HepG2 (cell line): ENCODE results near the gene TNP2. TPM values are rescaled to one million over a fixed set of nuclear protein-coding genes. Genes with fewer than 3 reads are reported as not detected.

Source experiments
- EP300 ChIP-seq, 3 experiments: sonication (generic) in 1 of 3; formaldehyde crosslinking in 1 of 3; IDR thresholded peaks; 2 replicates each; pipeline versions ENCODE4 v1.5.1 to v1.6.1; 2011 to 2020; ENCODE audit warnings: low read depth in 2 of 3, low read length in 2 of 3, borderline replicate concordance in 1 of 3, improper control_type of control experiment in 1 of 3, mild to moderate bottlenecking in 1 of 3, missing genetic modification reagents in 1 of 3, moderate library complexity in 1 of 3
- MTA3 ChIP-seq: sonication (generic); formaldehyde crosslinking; IDR thresholded peaks from 2 replicates; pipeline ENCODE4 v1.4.0; 2020; ENCODE audit warnings: missing genetic modification reagents
- MTF2 ChIP-seq: sonication (generic); formaldehyde crosslinking; IDR thresholded peaks from 2 replicates; pipeline ENCODE4 v1.5.0; 2020; ENCODE audit warnings: missing genetic modification reagents, borderline replicate concordance
- POLR2A ChIP-seq, 2 experiments: IDR thresholded peaks; 2 replicates each; pipeline ENCODE4 v1.6.1; 2011; ENCODE audit warnings: low read depth in 2 of 2, low read length in 2 of 2, mild to moderate bottlenecking in 1 of 2, moderate library complexity in 1 of 2; ENCODE audit not compliant: insufficient read depth in 1 of 2
- RFX5 ChIP-seq: IDR thresholded peaks from 2 replicates; pipeline ENCODE4 v1.6.1; 2011; ENCODE audit warnings: low read depth, low read length, improper control_type of control experiment
- SMARCC2 ChIP-seq: fragments of 450-650 bp; IDR thresholded peaks from 2 replicates; pipeline ENCODE4 v1.6.1; 2017; ENCODE audit warnings: antibody characterized with exemption, mild to moderate bottlenecking
- ZFYVE20 ChIP-seq: sonication (generic); formaldehyde crosslinking; IDR thresholded peaks from 2 replicates; pipeline ENCODE4 v1.8.0; 2023; ENCODE audit warnings: low read depth, mild to moderate bottlenecking, moderate library complexity, missing genetic modification reagents, borderline replicate concordance
- ZNF142 ChIP-seq: sonication (generic); formaldehyde crosslinking; IDR thresholded peaks from 2 replicates; pipeline ENCODE4 v1.4.0; 2020; ENCODE audit warnings: missing genetic modification reagents
- ZNF318 ChIP-seq: sonication (generic); formaldehyde crosslinking; IDR thresholded peaks from 2 replicates; pipeline ENCODE4 v1.4.0; 2020; ENCODE audit warnings: mild to moderate bottlenecking, missing genetic modification reagents
- ZNF749 ChIP-seq: sonication (generic); formaldehyde crosslinking; IDR thresholded peaks from 2 replicates; pipeline ENCODE4 v1.8.0; 2022; ENCODE audit warnings: mild to moderate bottlenecking, missing genetic modification reagents, moderate library complexity, borderline replicate concordance
- polyA plus RNA-seq, 8 experiments: library from polyadenylated mRNA; depleted of rRNA in 3 of 8; stranded (reverse) in 7 of 8; unstranded in 1 of 8; fragments of >200 nt; fragmentation: Illumina TruSeq in 4 of 8; extraction: Trizol in 4 of 8; gene quantifications; 2 replicates each; pipeline versions ENCODE4 v1.2.1 to v1.2.3, GENCODE V29; 2011 to 2016; ENCODE audit warnings: low read depth in 4 of 8, missing spikeins in 1 of 8, mixed read lengths in 1 of 8; ENCODE audit not compliant: insufficient read depth in 1 of 8
- total RNA-seq, 5 experiments: library from RNA; depleted of rRNA; stranded (reverse); fragments of >200 nt; fragmentation: Illumina TruSeq; extraction: Trizol; gene quantifications; 2 replicates each; pipeline ENCODE4 v1.2.3, GENCODE V29; 2016; ENCODE audit warnings: low read depth in 1 of 5
- TF ChIP-seq, protein P1 (sequence below): sonication (generic); formaldehyde crosslinking; IDR thresholded peaks from 2 replicates; pipeline ENCODE4 v1.5.0; 2020; ENCODE audit warnings: mild to moderate bottlenecking, missing genetic modification reagents

Gene TNP2
- total and polyA plus RNA-seq, 2 of the 13 experiments (the other 11 are each of a cell fraction or from before 2014, with no cell fraction given): not detected

- TF ChIP-seq ZNF142 (no peak), RFX5 (no peak), MTA3 (CRISPR knock-in tag) (no peak), POLR2A (IDR thresholded peaks at IDR 0.05; ENCODE audit: insufficient read depth in 1 of 2, low read depth in 2 of 2, low read length in 2 of 2) (peak in 1 of 2 experiments; percentile 33; a peak in 1 of 4 replicates), ZNF318 (CRISPR knock-in tag) (no peak), EP300 (IDR thresholded peaks at IDR 0.05; ENCODE audit: low read depth in 2 of 2, low read length in 2 of 2) (no peak), EP300 (CRISPR knock-in tag; IDR thresholded peaks at IDR 0.05; ENCODE audit: borderline replicate concordance) (no peak), SMARCC2 (no peak), ZFYVE20 (CRISPR knock-in tag) (no peak), ZNF749 (no peak), MTF2 (no peak)
- TF ChIP-seq, protein P1, sequence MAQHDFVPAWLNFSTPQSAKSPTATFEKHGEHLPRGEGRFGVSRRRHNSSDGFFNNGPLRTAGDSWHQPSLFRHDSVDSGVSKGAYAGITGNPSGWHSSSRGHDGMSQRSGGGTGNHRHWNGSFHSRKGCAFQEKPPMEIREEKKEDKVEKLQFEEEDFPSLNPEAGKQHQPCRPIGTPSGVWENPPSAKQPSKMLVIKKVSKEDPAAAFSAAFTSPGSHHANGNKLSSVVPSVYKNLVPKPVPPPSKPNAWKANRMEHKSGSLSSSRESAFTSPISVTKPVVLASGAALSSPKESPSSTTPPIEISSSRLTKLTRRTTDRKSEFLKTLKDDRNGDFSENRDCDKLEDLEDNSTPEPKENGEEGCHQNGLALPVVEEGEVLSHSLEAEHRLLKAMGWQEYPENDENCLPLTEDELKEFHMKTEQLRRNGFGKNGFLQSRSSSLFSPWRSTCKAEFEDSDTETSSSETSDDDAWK (CRISPR knock-in tag): no peak
Observed at GRCh38 chr16:11253009-11253994, 15.8 kb downstream of the TNP2 start (continued).
